ENCODE measurements around the gene SDHA.
"Not testable (repeated sequence)": the region's sequence is repeated elsewhere in the genome, so short reads cannot be mapped to it uniquely, and the experiment has no call there.

Gene SDHA

GRCh38 chr5:298737-299125 is 80.6 kb downstream of the SDHA start:
- DNase-seq (ENCODE audit: low read depth, low spot score): no peak

GRCh38 chr5:299921-300320 is 81.8 kb downstream of the SDHA start:
- DNase-seq (ENCODE audit: low read depth, low spot score): not testable (repeated sequence)

- DNase-seq (ENCODE audit: low read depth, low spot score): not testable (repeated sequence)
These were observed 82.7 kb downstream of the SDHA start for GRCh38 chr5:300691-301435.

- not testable (repeated sequence) for DNase-seq (ENCODE audit: low read depth, low spot score)
These were observed 84.3 kb downstream of the SDHA start for GRCh38 chr5:302416-302815.

GRCh38 chr5:302966-303365 is 84.8 kb downstream of the SDHA start:
- no peak for DNase-seq (ENCODE audit: low read depth, low spot score)

- not testable (repeated sequence) for DNase-seq (ENCODE audit: low read depth, low spot score)
These were observed 85.6 kb downstream of the SDHA start for GRCh38 chr5:303741-304140.

GRCh38 chr5:305050-305449 is 86.9 kb downstream of the SDHA start:
- DNase-seq (ENCODE audit: low read depth, low spot score): no peak

- no peak for DNase-seq (ENCODE audit: low read depth, low spot score)
These were observed 87.3 kb downstream of the SDHA start for GRCh38 chr5:305459-305858.

- no peak for DNase-seq (ENCODE audit: low read depth, low spot score)
These were observed 88.1 kb downstream of the SDHA start for GRCh38 chr5:306011-306805.

Data from activated naive CD8-positive, alpha-beta T cell treated with anti-CD3 and anti-CD28 coated beads, Interleukin-2, amount 50 U/mL, for 16 hours (primary cell).